HL-60 (cell line): ENCODE measurements around the gene ZNF74.

ENCODE experiments used
- DNase-seq, 2 experiments: peaks; one replicate each; pipeline ENCODE4 v3.0.0-alpha.2; 2010 to 2020; ENCODE audit warnings: low read depth in 1 of 2, low spot score in 1 of 2
- H3K27ac ChIP-seq: fragments of 250-450 bp; sonication (Bioruptor Pico); replicated peaks from 2 replicates; pipeline ENCODE4 v1.5.1; 2020; ENCODE audit warnings: mild to moderate bottlenecking, moderate library complexity
- H3K27me3 ChIP-seq: fragments of 250-450 bp; sonication (Bioruptor Pico); 2 replicates; pipeline ENCODE4 v1.5.1; 2021; ENCODE audit warnings: mild to moderate bottlenecking, moderate library complexity; ENCODE audit not compliant: insufficient read depth, poor library complexity, severe bottlenecking
- H3K4me3 ChIP-seq: replicated peaks from 2 replicates; pipeline ENCODE4 v1.5.1; 2011; ENCODE audit warnings: mild to moderate bottlenecking, control low read depth, low read length; ENCODE audit not compliant: insufficient read depth
- CTCF ChIP-seq: IDR thresholded peaks from one replicate; pipeline ENCODE4 v1.5.1; 2011; ENCODE audit warnings: low read length, control low read depth, inconsistent platforms; ENCODE audit not compliant: insufficient read depth
- GABPA ChIP-seq: IDR thresholded peaks from 2 replicates; pipeline ENCODE4 v1.6.1; 2012; ENCODE audit warnings: low read depth
- POLR2AphosphoS5 ChIP-seq: IDR thresholded peaks from 2 replicates; pipeline ENCODE4 v1.6.1; 2012; ENCODE audit warnings: low read depth
- REST ChIP-seq: IDR thresholded peaks from 2 replicates; pipeline ENCODE4 v1.6.1; 2012; ENCODE audit warnings: low read depth; ENCODE audit not compliant: insufficient replicate concordance
- SPI1 ChIP-seq: IDR thresholded peaks from 2 replicates; pipeline ENCODE4 v1.6.1; 2012; ENCODE audit warnings: low read depth, mild to moderate bottlenecking, borderline replicate concordance

Gene ZNF74

GRCh38 chr22:20405931-20406685 lies 12.2 kb downstream of the ZNF74 start:
- no peak for TF ChIP-seq CTCF
- no peak for TF ChIP-seq REST
- TF ChIP-seq SPI1, result no peak
- TF ChIP-seq POLR2AphosphoS5, result no peak
- TF ChIP-seq GABPA, result no peak
- no peak overlapping the region for H3K27ac ChIP-seq
- H3K27me3 ChIP-seq, result no peaks in the 10 kb centered on the region
- DNase-seq, result no peak
- H3K4me3 ChIP-seq, result no peak overlapping the region

GRCh38 chr22:20406686-20407408 lies 12.9 kb downstream of the ZNF74 start:
- Histone ChIP-seq H3K4me3 (no peak overlapping the region), H3K27me3 (no peaks in the 10 kb centered on the region), H3K27ac (no peak overlapping the region)
- no peak for DNase-seq
- TF ChIP-seq POLR2AphosphoS5 (no peak), SPI1 (no peak), GABPA (no peak), CTCF (no peak), REST (no peak)

- Histone ChIP-seq H3K27me3 (no peaks in the 10 kb centered on the region), H3K4me3 (no peak overlapping the region), H3K27ac (no peak overlapping the region)
- no peak for DNase-seq
- TF ChIP-seq GABPA (no peak), SPI1 (no peak), CTCF (no peak)
These were observed 13.9 kb downstream of the ZNF74 start for GRCh38 chr22:20407829-20408228.
